Urinary bladder (tissue), 4 donors: ENCODE measurements around the gene S100A10. TPM values are rescaled to one million over a fixed set of nuclear protein-coding genes. Genes with fewer than 3 reads are reported as not detected.

Experiments used
- DNase-seq: peaks from one replicate; pipeline ENCODE4 v3.0.0-alpha.2; 2015; ENCODE audit errors: extremely low spot score
- H3K27ac ChIP-seq: one replicate; pipeline ENCODE4 v1.5.1; 2013; ENCODE audit warnings: low read depth, mild to moderate bottlenecking, moderate library complexity
- H3K36me3 ChIP-seq: one replicate; pipeline ENCODE4 v1.6.1; 2013; ENCODE audit warnings: mild to moderate bottlenecking, moderate library complexity; ENCODE audit not compliant: insufficient read depth
- H3K4me1 ChIP-seq: one replicate; pipeline ENCODE4 v1.6.1; 2013; ENCODE audit warnings: mild to moderate bottlenecking, moderate library complexity; ENCODE audit not compliant: insufficient read depth
- H3K4me3 ChIP-seq: one replicate; pipeline ENCODE4 v1.5.1; 2013; ENCODE audit warnings: low read depth, low read length
- WGBS: extraction: QIAGEN DNeasy Blood & Tissue Kit; methylation state at CpG from one replicate; pipeline ENCODE4 v1.1.7; 2013; 5-methylcytosine and 5-hydroxymethylcytosine counted together
- polyA plus RNA-seq: library from polyadenylated mRNA; stranded (reverse); fragments of 200-250 nt; gene quantifications from one replicate; pipeline ENCODE4 v1.2.3, GENCODE V29; 2013
- total RNA-seq: library from RNA; depleted of rRNA; stranded (reverse); fragments of >200 nt; gene quantifications from one replicate; pipeline ENCODE4 v1.2.3, GENCODE V29; 2014
- donor health status: healthy with polysubstance abuse.
- donor health status: healthy.

Gene S100A10
- total and polyA plus RNA-seq, 2 donors: 116 to 246 TPM

GRCh38 chr1:151989211-151989862, 4.3 kb downstream of the S100A10 start:
- Histone ChIP-seq H3K4me3 (no peak overlapping the region), H3K27ac (peak overlapping the region; percentile 75), H3K4me1 (peaks cover 5% of the 10 kb centered on the region), H3K36me3 (peaks cover 6% of the 10 kb centered on the region)
- DNase-seq: no peak
- 37% methylated on average over 6 of the region's 6 CpGs for WGBS

GRCh38 chr1:151988405-151988923, 5.2 kb downstream of the S100A10 start:
- no peak overlapping the region for H3K4me3 ChIP-seq
- peaks cover 6% of the 10 kb centered on the region for H3K36me3 ChIP-seq
- DNase-seq: no peak
- H3K4me1 ChIP-seq: peaks cover 5% of the 10 kb centered on the region
- WGBS: 59% methylated on average over 2 of the region's 2 CpGs
- H3K27ac ChIP-seq: peak overlapping the region; percentile 28

- H3K4me1 ChIP-seq: peaks cover 5% of the 10 kb centered on the region
- H3K4me3 ChIP-seq: no peak overlapping the region
- 89% methylated on average over 8 of the region's 8 CpGs for WGBS
- no peak for DNase-seq
- H3K36me3 ChIP-seq: peaks cover 10% of the 10 kb centered on the region
- H3K27ac ChIP-seq: no peak overlapping the region
Measured at GRCh38 chr1:151986501-151987190, 7.0 kb downstream of the S100A10 start.

- DNase-seq: no peak
- H3K27ac ChIP-seq: no peak overlapping the region
- no peak overlapping the region for H3K4me3 ChIP-seq
- peaks cover 5% of the 10 kb centered on the region for H3K4me1 ChIP-seq
- peaks cover 10% of the 10 kb centered on the region for H3K36me3 ChIP-seq
- WGBS: 95% methylated on average over 1 of the region's 1 CpG
Measured at GRCh38 chr1:151985768-151986167, 7.9 kb downstream of the S100A10 start.

- Histone ChIP-seq H3K27ac (no peak overlapping the region), H3K4me3 (no peak overlapping the region), H3K36me3 (peaks cover 10% of the 10 kb centered on the region), H3K4me1 (peaks cover 6% of the 10 kb centered on the region)
- 92% methylated on average over 2 of the region's 2 CpGs for WGBS
- DNase-seq: no peak
Measured at GRCh38 chr1:151985270-151985669, 8.4 kb downstream of the S100A10 start.

GRCh38 chr1:151984313-151984956, 9.2 kb downstream of the S100A10 start:
- Histone ChIP-seq H3K4me1 (peaks cover 2% of the 10 kb centered on the region), H3K36me3 (peaks cover 10% of the 10 kb centered on the region), H3K27ac (peak overlapping the region; percentile 16), H3K4me3 (no peak overlapping the region)
- DNase-seq: no peak
- WGBS: 64% methylated on average over 1 of the region's 1 CpG

GRCh38 chr1:151982300-151983005, 11.2 kb downstream of the S100A10 start:
- Histone ChIP-seq H3K27ac (no peak overlapping the region), H3K4me3 (no peak overlapping the region), H3K4me1 (peaks cover 2% of the 10 kb centered on the region), H3K36me3 (peaks cover 10% of the 10 kb centered on the region)
- WGBS: 60% methylated on average over 1 of the region's 1 CpG
- no peak for DNase-seq

- H3K4me1 ChIP-seq: peaks cover 2% of the 10 kb centered on the region
- H3K36me3 ChIP-seq: peaks cover 10% of the 10 kb centered on the region
- DNase-seq: no peak
- no peak overlapping the region for H3K27ac ChIP-seq
- 72% methylated on average over 5 of the region's 5 CpGs for WGBS
- no peak overlapping the region for H3K4me3 ChIP-seq
Measured at GRCh38 chr1:151981178-151981525, 12.5 kb downstream of the S100A10 start.

GRCh38 chr1:151980287-151981177, 13.1 kb downstream of the S100A10 start:
- DNase-seq: no peak
- 46% methylated on average over 5 of the region's 5 CpGs for WGBS
- Histone ChIP-seq H3K4me1 (peaks cover 2% of the 10 kb centered on the region), H3K4me3 (no peak overlapping the region), H3K36me3 (peaks cover 8% of the 10 kb centered on the region), H3K27ac (no peak overlapping the region)

GRCh38 chr1:151978922-151979321, 14.7 kb downstream of the S100A10 start:
- H3K4me3 ChIP-seq: no peak overlapping the region
- peaks cover 4% of the 10 kb centered on the region for H3K36me3 ChIP-seq
- H3K4me1 ChIP-seq: peaks cover 2% of the 10 kb centered on the region
- no peak for DNase-seq
- H3K27ac ChIP-seq: no peak overlapping the region
- 51% methylated on average over 5 of the region's 5 CpGs for WGBS

- Histone ChIP-seq H3K4me3 (no peak overlapping the region), H3K4me1 (peaks cover 2% of the 10 kb centered on the region), H3K27ac (no peak overlapping the region), H3K36me3 (peaks cover 2% of the 10 kb centered on the region)
- DNase-seq: no peak
- 89% methylated on average over 5 of the region's 5 CpGs for WGBS
Measured at GRCh38 chr1:151977662-151978230, 15.9 kb downstream of the S100A10 start.

- H3K4me3 ChIP-seq: no peak overlapping the region
- H3K27ac ChIP-seq: no peak overlapping the region
- DNase-seq: no peak
- H3K36me3 ChIP-seq: no peaks in the 10 kb centered on the region
- peaks cover 2% of the 10 kb centered on the region for H3K4me1 ChIP-seq
- WGBS: 91% methylated on average over 3 of the region's 3 CpGs
Measured at GRCh38 chr1:151976858-151977257, 16.8 kb downstream of the S100A10 start.
